ENCODE data around the gene CCDC136. TPM values are rescaled to one million over a fixed set of nuclear protein-coding genes. Genes with fewer than 3 reads are reported as not detected.

CCDC136 gene
- total RNA-seq, 2 experiments from 2014 or later = 11.7 to 33.5 TPM

- intact Hi-C loops (cut with micrococcal nuclease; ENCODE audit: unreplicated experiment) = no loop called here
- Histone ChIP-seq H3K9me3 (ENCODE audit: low read length) (0 out of 2 replicates have a peak, but pooled peaks cover 10% of the 10 kb centered on the region), H3K4me2 (ENCODE audit: low read length) (no peak overlapping the region), H3K4me1 (ENCODE audit: insufficient read depth, low read length, poor library complexity, severe bottlenecking) (no peaks in the 10 kb centered on the region), H3K4me3 (ENCODE audit: low read depth, low read length, poor library complexity, severe bottlenecking) (no peak overlapping the region), H2AFZ (ENCODE audit: low read length) (no peak overlapping the region), H3K36me3 (ENCODE audit: insufficient read depth, low read length) (peaks cover 48% of the 10 kb centered on the region), H4K20me1 (ENCODE audit: insufficient read depth, low read length) (no peaks in the 10 kb centered on the region), H3K79me2 (ENCODE audit: insufficient read depth, low read depth, low read length) (no peaks in the 10 kb centered on the region), H3K27ac (ENCODE audit: low read depth, low read length, poor library complexity, severe bottlenecking) (no peak overlapping the region), H3K9me2 (ENCODE audit: insufficient read depth, low read length) (no peaks in the 10 kb centered on the region)
- ChIA-PET CTCF (ENCODE audit: unreplicated experiment) (no interaction called here), POLR2A (interaction anchor here (0.6 to 1.1 kb wide), 3 partner anchors 13 to 634 kb away, joined by 3 to 4 read pairs (median 3); no protein-coding TSS in a partner anchor)
- BruUV-seq (replicated peaks) = no TSS peak
- no peak for DNase-seq (ENCODE audit: low spot score)
- no peak for TF ChIP-seq CTCF (conservative IDR thresholded peaks at IDR 0.05; ENCODE audit: low read length)
- no peak for TF ChIP-seq EZH2phosphoT487 (IDR thresholded peaks at IDR 0.05; ENCODE audit: borderline replicate concordance, low read depth, low read length)
Observed at GRCh38 chr7:128773604-128774003, 18.2 kb upstream of the CCDC136 start.

GRCh38 chr7:128774029-128774689, 17.6 kb upstream of the CCDC136 start:
- TF ChIP-seq CTCF (conservative IDR thresholded peaks at IDR 0.05; ENCODE audit: low read length) (no peak), EZH2phosphoT487 (IDR thresholded peaks at IDR 0.05; ENCODE audit: borderline replicate concordance, low read depth, low read length) (no peak)
- ChIA-PET POLR2A (interaction anchor here (0.7 to 1.1 kb wide), 2 partner anchors 13 to 19 kb away, joined by 3 to 4 read pairs; no protein-coding TSS in a partner anchor), CTCF (ENCODE audit: unreplicated experiment) (no interaction called here)
- DNase-seq (ENCODE audit: low spot score) = no peak
- intact Hi-C loops (cut with micrococcal nuclease; ENCODE audit: unreplicated experiment) = no loop called here
- Histone ChIP-seq H3K4me3 (ENCODE audit: low read depth, low read length, poor library complexity, severe bottlenecking) (no peak overlapping the region), H3K9me3 (ENCODE audit: low read length) (0 out of 2 replicates have a peak, but pooled peaks cover 10% of the 10 kb centered on the region), H2AFZ (ENCODE audit: low read length) (no peak overlapping the region), H3K4me2 (ENCODE audit: low read length) (no peak overlapping the region), H3K9me2 (ENCODE audit: insufficient read depth, low read length) (no peaks in the 10 kb centered on the region), H4K20me1 (ENCODE audit: insufficient read depth, low read length) (no peaks in the 10 kb centered on the region), H3K36me3 (ENCODE audit: insufficient read depth, low read length) (peaks cover 43% of the 10 kb centered on the region), H3K79me2 (ENCODE audit: insufficient read depth, low read depth, low read length) (no peaks in the 10 kb centered on the region), H3K4me1 (ENCODE audit: insufficient read depth, low read length, poor library complexity, severe bottlenecking) (no peaks in the 10 kb centered on the region), H3K27ac (ENCODE audit: low read depth, low read length, poor library complexity, severe bottlenecking) (no peak overlapping the region)
- no TSS peak for BruUV-seq (replicated peaks)

- intact Hi-C loops (cut with micrococcal nuclease; ENCODE audit: unreplicated experiment) = no loop called here
- POLR2A ChIA-PET = interaction anchor here (0.6 kb wide), 1 partner anchor 43 kb away, joined by 3 read pairs; no protein-coding TSS in a partner anchor
Observed at GRCh38 chr7:128774921-128775320, 16.8 kb upstream of the CCDC136 start.

More at GRCh38 chr7:128774921-128775320, 16.8 kb upstream of the CCDC136 start:
- TF ChIP-seq EZH2phosphoT487 (IDR thresholded peaks at IDR 0.05; ENCODE audit: borderline replicate concordance, low read depth, low read length) (no peak), CTCF (conservative IDR thresholded peaks at IDR 0.05; ENCODE audit: low read length) (no peak)
- H4K20me1 ChIP-seq (ENCODE audit: insufficient read depth, low read length) = no peaks in the 10 kb centered on the region
- no peaks in the 10 kb centered on the region for H3K9me2 ChIP-seq (ENCODE audit: insufficient read depth, low read length)
- H3K9me3 ChIP-seq (ENCODE audit: low read length) = 0 out of 2 replicates have a peak, but pooled peaks cover 10% of the 10 kb centered on the region
- no peak overlapping the region for H3K27ac ChIP-seq (ENCODE audit: low read depth, low read length, poor library complexity, severe bottlenecking)
- no peak for DNase-seq (ENCODE audit: low spot score)
- no peaks in the 10 kb centered on the region for H3K4me1 ChIP-seq (ENCODE audit: insufficient read depth, low read length, poor library complexity, severe bottlenecking)
- H3K36me3 ChIP-seq (ENCODE audit: insufficient read depth, low read length) = peaks cover 35% of the 10 kb centered on the region
- CTCF ChIA-PET (ENCODE audit: unreplicated experiment) = no interaction called here
- BruUV-seq (replicated peaks) = no TSS peak
- H3K79me2 ChIP-seq (ENCODE audit: insufficient read depth, low read depth, low read length) = no peaks in the 10 kb centered on the region
- no peak overlapping the region for H3K4me2 ChIP-seq (ENCODE audit: low read length)
- no peak overlapping the region for H3K4me3 ChIP-seq (ENCODE audit: low read depth, low read length, poor library complexity, severe bottlenecking)
- no peak overlapping the region for H2AFZ ChIP-seq (ENCODE audit: low read length)

Data from OCI-LY7 (cell line).